Loucy (cell line): ENCODE measurements around the gene JAZF1.

Source experiments
- EZH2phosphoT487 ChIP-seq: fragments of 200-600 bp; IDR thresholded peaks from 2 replicates; pipeline ENCODE4 v1.6.1; 2018; ENCODE audit warnings: antibody characterized with exemption, mild to moderate bottlenecking, moderate library complexity, borderline replicate concordance
- TF ChIP-seq, protein P1 (sequence below): fragments of 200-600 bp; sonication (generic); conservative IDR thresholded peaks from 2 replicates; pipeline ENCODE4 v1.5.1; 2014; ENCODE audit warnings: mild to moderate bottlenecking, antibody characterized with exemption, low read length

- no peak for TF ChIP-seq EZH2phosphoT487
- TF ChIP-seq, protein P1, sequence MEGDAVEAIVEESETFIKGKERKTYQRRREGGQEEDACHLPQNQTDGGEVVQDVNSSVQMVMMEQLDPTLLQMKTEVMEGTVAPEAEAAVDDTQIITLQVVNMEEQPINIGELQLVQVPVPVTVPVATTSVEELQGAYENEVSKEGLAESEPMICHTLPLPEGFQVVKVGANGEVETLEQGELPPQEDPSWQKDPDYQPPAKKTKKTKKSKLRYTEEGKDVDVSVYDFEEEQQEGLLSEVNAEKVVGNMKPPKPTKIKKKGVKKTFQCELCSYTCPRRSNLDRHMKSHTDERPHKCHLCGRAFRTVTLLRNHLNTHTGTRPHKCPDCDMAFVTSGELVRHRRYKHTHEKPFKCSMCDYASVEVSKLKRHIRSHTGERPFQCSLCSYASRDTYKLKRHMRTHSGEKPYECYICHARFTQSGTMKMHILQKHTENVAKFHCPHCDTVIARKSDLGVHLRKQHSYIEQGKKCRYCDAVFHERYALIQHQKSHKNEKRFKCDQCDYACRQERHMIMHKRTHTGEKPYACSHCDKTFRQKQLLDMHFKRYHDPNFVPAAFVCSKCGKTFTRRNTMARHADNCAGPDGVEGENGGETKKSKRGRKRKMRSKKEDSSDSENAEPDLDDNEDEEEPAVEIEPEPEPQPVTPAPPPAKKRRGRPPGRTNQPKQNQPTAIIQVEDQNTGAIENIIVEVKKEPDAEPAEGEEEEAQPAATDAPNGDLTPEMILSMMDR, result no peak
These were observed 308.0 kb downstream of the JAZF1 start for GRCh38 chr7:27872356-27873275.
